ENCODE results near the gene ERGIC1. TPM values are rescaled to one million over a fixed set of nuclear protein-coding genes. Genes with fewer than 3 reads are reported as not detected.
A peak's percentile ranks its signal among the peaks of the same experiment; 100 is the strongest.

ERGIC1 gene
- total and polyA plus RNA-seq, 2 of the 13 experiments (the other 11 are each of a cell fraction or from before 2014, with no cell fraction given): 78.5 to 184 TPM

- TF ChIP-seq SOX5 (CRISPR knock-in tag; IDR thresholded peaks at IDR 0.05; ENCODE audit: borderline replicate concordance) (peak; percentile 84), ZBTB10 (CRISPR knock-in tag; IDR thresholded peaks at IDR 0.05; ENCODE audit: borderline replicate concordance) (no peak), GRHL1 (CRISPR knock-in tag; conservative IDR thresholded peaks at IDR 0.05) (no peak), KDM3A (CRISPR knock-in tag; IDR thresholded peaks at IDR 0.05; ENCODE audit: low read depth) (0 out of 2 replicates have a peak, but pooled peaks have one; percentile 37), RARG (CRISPR knock-in tag; IDR thresholded peaks at IDR 0.05; ENCODE audit: low read depth) (no peak), CTCF (CRISPR knock-in tag; IDR thresholded peaks at IDR 0.05) (no peak), SPEN (CRISPR knock-in tag; IDR thresholded peaks at IDR 0.05; ENCODE audit: low read depth) (peak; percentile 90), SMAD1 (CRISPR knock-in tag; IDR thresholded peaks at IDR 0.05; ENCODE audit: borderline replicate concordance, low read depth) (peak; percentile 94), ZNF280B (CRISPR knock-in tag; IDR thresholded peaks at IDR 0.05; ENCODE audit: borderline replicate concordance) (no peak), MTERF4 (CRISPR knock-in tag; IDR thresholded peaks at IDR 0.05) (peak; percentile 91), HMGXB4 (CRISPR knock-in tag; IDR thresholded peaks at IDR 0.05; ENCODE audit: borderline replicate concordance in 1 of 2, low read depth in 1 of 2) (peak; percentile 54 to 70; a peak in 2 of 4 replicates), MNT (IDR thresholded peaks at IDR 0.05) (peak; percentile 95), ZNF614 (CRISPR knock-in tag; IDR thresholded peaks at IDR 0.05; ENCODE audit: borderline replicate concordance) (peak; percentile 58; the same call in 1 of the 2 replicates)
Observed at GRCh38 chr5:172852490-172853354, 18.7 kb downstream of the ERGIC1 start (continued).
